NT2/D1 (cell line): ENCODE measurements around the gene SERPINA3.

Source experiments
- SUZ12 ChIP-seq: IDR thresholded peaks from 2 replicates; pipeline ENCODE4 v1.6.1; 2011; ENCODE audit not compliant: insufficient read length, insufficient read depth; ENCODE audit errors: extremely low read depth
- YY1 ChIP-seq: IDR thresholded peaks from 2 replicates; pipeline ENCODE4 v1.6.1; 2011; ENCODE audit not compliant: insufficient read length, insufficient read depth
- ZNF274 ChIP-seq: IDR thresholded peaks from 2 replicates; pipeline ENCODE4 v1.6.1; 2011; ENCODE audit warnings: mild to moderate bottlenecking, low read depth, low read length

- no peak for TF ChIP-seq SUZ12
- no peak for TF ChIP-seq YY1
- no peak for TF ChIP-seq ZNF274
Measured at GRCh38 chr14:94646481-94646880, 34.3 kb downstream of the SERPINA3 start.
